H9 (cell line): ENCODE measurements around the gene CCDC134. TPM values are rescaled to one million over a fixed set of nuclear protein-coding genes. Genes with fewer than 3 reads are reported as not detected.
A peak's percentile ranks its signal among the peaks of the same experiment; 100 is the strongest.

Source experiments
- DNase-seq: peaks from one replicate; pipeline ENCODE4 v3.0.0-alpha.2; 2017
- H2AFZ ChIP-seq: one replicate; pipeline ENCODE4 v1.6.1; 2013; ENCODE audit warnings: mild to moderate bottlenecking, low read length, control low read depth, moderate library complexity
- H2AK5ac ChIP-seq: 2 replicates; pipeline ENCODE4 v1.6.1; 2013; ENCODE audit warnings: low read length, control low read depth, mixed read lengths; ENCODE audit not compliant: insufficient read length
- H2BK120ac ChIP-seq: one replicate; pipeline ENCODE4 v1.6.1; 2013; ENCODE audit warnings: low read depth, mild to moderate bottlenecking, low read length, control low read depth, inconsistent platforms; ENCODE audit not compliant: poor library complexity, severe bottlenecking
- H2BK12ac ChIP-seq: 2 replicates; pipeline ENCODE4 v1.6.1; 2013; ENCODE audit warnings: low read length, control low read depth, mixed read lengths, low read depth; ENCODE audit not compliant: insufficient read length
- H2BK15ac ChIP-seq: 2 replicates; pipeline ENCODE4 v1.6.1; 2013; ENCODE audit warnings: low read depth, low read length, control low read depth
- H2BK20ac ChIP-seq: one replicate; pipeline ENCODE4 v1.6.1; 2013; ENCODE audit warnings: low read depth, mild to moderate bottlenecking, low read length, control low read depth, inconsistent platforms; ENCODE audit not compliant: poor library complexity, severe bottlenecking
- H2BK5ac ChIP-seq: 2 replicates; pipeline ENCODE4 v1.6.1; 2013; ENCODE audit warnings: low read length, control low read depth, mixed read lengths; ENCODE audit not compliant: insufficient read length
- H3K14ac ChIP-seq: 2 replicates; pipeline ENCODE4 v1.6.1; 2013; ENCODE audit warnings: low read length, control low read depth; ENCODE audit not compliant: insufficient read depth
- H3K18ac ChIP-seq: 2 replicates; pipeline ENCODE4 v1.6.1; 2013; ENCODE audit warnings: low read depth, mild to moderate bottlenecking, mixed read lengths, low read length, control low read depth; ENCODE audit not compliant: insufficient read length
- H3K23ac ChIP-seq: 2 replicates; pipeline ENCODE4 v1.6.1; 2013; ENCODE audit warnings: low read length, control low read depth, mixed read lengths, low read depth; ENCODE audit not compliant: insufficient read length
- H3K23me2 ChIP-seq: 2 replicates; pipeline ENCODE4 v1.6.1; 2013; ENCODE audit warnings: low read depth, mild to moderate bottlenecking, mixed read lengths, low read length, control low read depth; ENCODE audit not compliant: insufficient read length, poor library complexity, severe bottlenecking
- H3K27ac ChIP-seq: 2 replicates; pipeline ENCODE4 v1.5.1; 2013; ENCODE audit warnings: low read length, control low read depth, mixed read lengths, low read depth; ENCODE audit not compliant: insufficient read length
- H3K27me3 ChIP-seq: 2 replicates; pipeline ENCODE4 v1.6.1; 2013; ENCODE audit warnings: low read length, control low read depth, inconsistent platforms; ENCODE audit not compliant: insufficient read depth
- H3K4ac ChIP-seq: 2 replicates; pipeline ENCODE4 v1.6.1; 2013; ENCODE audit warnings: low read depth, mild to moderate bottlenecking, control low read depth, inconsistent platforms, low read length, moderate library complexity
- H3K4me1 ChIP-seq: 2 replicates; pipeline ENCODE4 v1.6.1; 2013; ENCODE audit warnings: low read length, control low read depth, inconsistent platforms; ENCODE audit not compliant: insufficient read depth
- H3K4me2 ChIP-seq: 2 replicates; pipeline ENCODE4 v1.6.1; 2013; ENCODE audit warnings: low read length, control low read depth, mixed read lengths; ENCODE audit not compliant: insufficient read length, insufficient read depth
- H3K56ac ChIP-seq: 2 replicates; pipeline ENCODE4 v1.6.1; 2013; ENCODE audit warnings: low read depth, mild to moderate bottlenecking, mixed read lengths, low read length, control low read depth; ENCODE audit not compliant: insufficient read length
- H3K79me1 ChIP-seq: 2 replicates; pipeline ENCODE4 v1.6.1; 2013; ENCODE audit warnings: low read depth, mild to moderate bottlenecking, moderate library complexity, low read length, control low read depth, inconsistent platforms; ENCODE audit not compliant: insufficient read depth, poor library complexity, severe bottlenecking
- H3K79me2 ChIP-seq: 2 replicates; pipeline ENCODE4 v1.6.1; 2013; ENCODE audit warnings: low read length, control low read depth, inconsistent platforms; ENCODE audit not compliant: insufficient read depth
- H3K9ac ChIP-seq: 2 replicates; pipeline ENCODE4 v1.6.1; 2013; ENCODE audit warnings: low read length, control low read depth, mixed read lengths; ENCODE audit not compliant: insufficient read length; ENCODE audit errors: extremely low read depth
- H3K9me3 ChIP-seq: one replicate; pipeline ENCODE4 v1.6.1; 2013; ENCODE audit warnings: low read depth, low read length, inconsistent platforms; ENCODE audit not compliant: control insufficient read depth
- H3T11ph ChIP-seq: one replicate; pipeline ENCODE4 v1.6.1; 2013; ENCODE audit warnings: mild to moderate bottlenecking, low read length, control low read depth, inconsistent platforms
- H4K20me1 ChIP-seq: one replicate; pipeline ENCODE4 v1.6.1; 2013; ENCODE audit not compliant: control insufficient read depth, insufficient read length, insufficient read depth
- H4K5ac ChIP-seq: 2 replicates; pipeline ENCODE4 v1.6.1; 2013; ENCODE audit warnings: low read depth, mild to moderate bottlenecking, mixed read lengths, low read length, control low read depth; ENCODE audit not compliant: insufficient read length
- H4K8ac ChIP-seq: replicated peaks from 2 replicates; pipeline ENCODE4 v1.6.1; 2013; ENCODE audit warnings: low read length, control low read depth, mixed read lengths, low read depth; ENCODE audit not compliant: insufficient read length
- H4K91ac ChIP-seq: 2 replicates; pipeline ENCODE4 v1.6.1; 2013; ENCODE audit warnings: low read depth, mild to moderate bottlenecking, moderate library complexity, mixed read lengths, low read length, control low read depth; ENCODE audit not compliant: insufficient read length
- H3K27ac Mint-ChIP-seq, 3 experiments: 2 replicates in 2 of 3; 3 replicates in 1 of 3; pipeline ENCODE4 v1.8.0; 2020 to 2021; ENCODE audit warnings: mixed read lengths in 3 of 3, mild to moderate bottlenecking in 1 of 3, moderate library complexity in 1 of 3
- H3K27me3 Mint-ChIP-seq: 2 replicates; pipeline ENCODE4 v1.8.0; 2021; ENCODE audit warnings: low read depth, mild to moderate bottlenecking, moderate library complexity, mixed read lengths
- H3K36me3 Mint-ChIP-seq, 3 experiments: 2 replicates in 2 of 3; 3 replicates in 1 of 3; pipeline ENCODE4 v1.8.0; 2020 to 2021; ENCODE audit warnings: low read depth in 3 of 3, mixed read lengths in 3 of 3; ENCODE audit not compliant: insufficient read depth in 1 of 3
- H3K4me1 Mint-ChIP-seq, 2 experiments: 2 replicates each; pipeline ENCODE4 v1.8.0; 2020; ENCODE audit warnings: mixed read lengths in 2 of 2
- H3K4me3 Mint-ChIP-seq, 2 experiments: 2 replicates in 1 of 2; 3 replicates in 1 of 2; pipeline ENCODE4 v1.8.0; 2020 to 2021; ENCODE audit warnings: mild to moderate bottlenecking in 2 of 2, mixed read lengths in 2 of 2, moderate library complexity in 1 of 2
- H3K9me3 Mint-ChIP-seq, 2 experiments: 2 replicates in 1 of 2; 3 replicates in 1 of 2; pipeline ENCODE4 v1.8.0; 2020; ENCODE audit warnings: mild to moderate bottlenecking in 2 of 2, mixed read lengths in 2 of 2, moderate library complexity in 1 of 2
- CTCF ChIP-seq: fragments of 200-600 bp; sonication (generic); conservative IDR thresholded peaks from 3 replicates; pipeline ENCODE4 v1.8.0; 2021; ENCODE audit warnings: antibody characterized with exemption, mild to moderate bottlenecking
- WGBS: extraction: QIAGEN DNeasy Blood & Tissue Kit; methylation state at CpG from one replicate; pipeline ENCODE4 v1.1.7; 2013; ENCODE audit warnings: missing lambda C conversion rate, low lambda C conversion rate, mixed read lengths; ENCODE audit not compliant: insufficient read length; ENCODE audit errors: extremely low coverage; 5-methylcytosine and 5-hydroxymethylcytosine counted together
- total RNA-seq: library from RNA; stranded (reverse); gene quantifications from 2 replicates; pipeline ENCODE4 v1.2.1, GENCODE V29; 2021

The CCDC134 gene
- total RNA-seq, 1 experiment from 2014 or later, result 20.7 TPM

GRCh38 chr22:41862530-41863266 is 62.2 kb downstream of the CCDC134 start:
- no peak for DNase-seq
- no peak overlapping the region for H2BK5ac ChIP-seq
- peaks cover 7% of the 10 kb centered on the region for H3K79me1 ChIP-seq
- no peaks in the 10 kb centered on the region for H3K27me3 ChIP-seq
- H3K23ac ChIP-seq, result no peak overlapping the region
- no peak overlapping the region for H2BK20ac ChIP-seq
- Mint-ChIP-seq H3K27me3 (no peaks in the 10 kb centered on the region), H3K27ac (peak overlapping the region; percentile 75 to 84 (median 79); a peak in 4 of 7 replicates), H3K9me3 (no peaks in the 10 kb centered on the region), H3K36me3 (peaks cover 17 to 32% (median 18%) of the 10 kb centered on the region in 3 experiments; a peak in 6 of 7 replicates), H3K4me3 (no peak overlapping the region), H3K4me1 (peaks cover 11 to 16% of the 10 kb centered on the region in 2 experiments)
- H3K4me2 ChIP-seq, result no peak overlapping the region
- no peak overlapping the region for H3K18ac ChIP-seq
- no peaks in the 10 kb centered on the region for H3K23me2 ChIP-seq
- no peak overlapping the region for H3K9ac ChIP-seq
- no peak for TF ChIP-seq CTCF
- WGBS, result no CpG with 5 or more reads among the region's 11 CpGs
- H3K9me3 ChIP-seq, result no peaks in the 10 kb centered on the region
- H3K27ac ChIP-seq, result no peak overlapping the region
- no peaks in the 10 kb centered on the region for H4K20me1 ChIP-seq
- H3K14ac ChIP-seq, result no peak overlapping the region
- no peak overlapping the region for H2BK15ac ChIP-seq
- no peak overlapping the region for H2AK5ac ChIP-seq
- no peaks in the 10 kb centered on the region for H3K4me1 ChIP-seq
- no peak overlapping the region for H3T11ph ChIP-seq
- no peak overlapping the region for H4K5ac ChIP-seq
- no peak overlapping the region for H4K8ac ChIP-seq
- no peak overlapping the region for H4K91ac ChIP-seq
- H3K4ac ChIP-seq, result no peak overlapping the region
- peaks cover 19% of the 10 kb centered on the region; the same call in 1 of the 2 replicates for H3K79me2 ChIP-seq
- no peak overlapping the region for H2BK12ac ChIP-seq
- no peak overlapping the region for H2BK120ac ChIP-seq
- H3K56ac ChIP-seq, result no peak overlapping the region
- H2AFZ ChIP-seq, result no peak overlapping the region
